GM12864 (cell line): ENCODE results near the gene TRIAP1.
A peak's percentile ranks its signal among the peaks of the same experiment; 100 is the strongest.

Experiments used
- DNase-seq: peaks from one replicate; pipeline ENCODE4 v3.0.0-alpha.2; 2011; ENCODE audit warnings: low read depth
- H3K4me3 ChIP-seq: 2 replicates; pipeline ENCODE4 v1.5.1; 2011; ENCODE audit warnings: mild to moderate bottlenecking, low read depth, low read length, control low read depth
- CTCF ChIP-seq: IDR thresholded peaks from 2 replicates; pipeline ENCODE4 v1.5.1; 2011; ENCODE audit warnings: low read depth, mild to moderate bottlenecking, moderate library complexity, low read length, control low read depth, inconsistent platforms; ENCODE audit errors: missing control alignments

TRIAP1 gene

DNA sequence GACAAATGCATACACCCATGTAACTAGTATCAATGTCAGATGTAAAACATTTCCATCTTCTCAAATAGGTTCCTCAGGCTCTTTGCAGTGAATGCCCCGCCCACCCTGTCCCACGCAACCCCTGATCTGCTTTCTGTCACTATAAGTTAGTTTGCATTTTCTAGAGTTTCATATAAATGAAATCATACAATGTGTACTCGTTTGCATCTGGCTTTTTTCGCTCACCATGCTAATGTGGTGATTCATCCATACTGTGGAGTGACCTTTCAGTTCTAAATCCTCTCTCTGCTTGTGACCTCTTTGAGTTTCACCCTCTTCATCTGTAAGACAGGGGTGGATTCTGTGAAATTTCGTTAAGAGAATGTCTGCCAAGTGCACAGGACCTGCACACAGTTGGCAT lies 46.7 kb downstream of the TRIAP1 start:
- DNase-seq: peak; percentile 5

GRCh38 chr12:120397824-120398540 lies 48.2 kb downstream of the TRIAP1 start:
- DNase-seq: no peak

More for the DNA sequence above, 46.7 kb downstream of the TRIAP1 start:
- H3K4me3 ChIP-seq: no peak overlapping the region
- no peak for TF ChIP-seq CTCF

GRCh38 chr12:120394483-120395367 lies 51.5 kb downstream of the TRIAP1 start:
- no peak overlapping the region for H3K4me3 ChIP-seq
- DNase-seq: no peak
- TF ChIP-seq CTCF: no peak

More at GRCh38 chr12:120397824-120398540, 48.2 kb downstream of the TRIAP1 start:
- no peak overlapping the region for H3K4me3 ChIP-seq
- no peak for TF ChIP-seq CTCF
